ENCODE results near the gene ENTPD2.

- TF ChIP-seq BHLHE40 (IDR thresholded peaks at IDR 0.05; ENCODE audit: borderline replicate concordance in 1 of 2, low read depth in 2 of 2, low read length in 1 of 2) (no peak), SIN3A (IDR thresholded peaks at IDR 0.05; ENCODE audit: low read depth, low read length) (no peak), TCF12 (IDR thresholded peaks at IDR 0.05; ENCODE audit: low read depth, low read length) (no peak), CEBPB (IDR thresholded peaks at IDR 0.05; ENCODE audit: borderline replicate concordance in 1 of 2, low read depth in 2 of 2, low read length in 2 of 2) (no peak), KDM1A (IDR thresholded peaks at IDR 0.05; ENCODE audit: borderline replicate concordance) (no peak), GABPA (IDR thresholded peaks at IDR 0.05; ENCODE audit: low read depth) (no peak), EZH2 (IDR thresholded peaks at IDR 0.05; ENCODE audit: borderline replicate concordance, control insufficient read depth, low read depth, low read length) (no peak), SRF (IDR thresholded peaks at IDR 0.05; ENCODE audit: low read depth in 2 of 2, low read length in 2 of 2) (no peak), EGR1 (IDR thresholded peaks at IDR 0.05; ENCODE audit: borderline replicate concordance in 1 of 2, low read depth in 2 of 2, low read length in 2 of 2) (no peak), CTCF (IDR thresholded peaks at IDR 0.05 in 2 of 3, conservative IDR thresholded peaks at IDR 0.05 in 1 of 3; ENCODE audit: control insufficient read depth in 2 of 3, extremely low read depth in 1 of 3, insufficient read depth in 1 of 3, low read depth in 3 of 3, low read length in 3 of 3) (no peak), JUND (IDR thresholded peaks at IDR 0.05; ENCODE audit: low read depth, low read length) (no peak), NR2C2 (IDR thresholded peaks at IDR 0.05; ENCODE audit: borderline replicate concordance, control insufficient read depth, insufficient read length, low read depth) (no peak), HSF1 (IDR thresholded peaks at IDR 0.05; ENCODE audit: low read depth, low read length) (no peak), POLR2AphosphoS5 (IDR thresholded peaks at IDR 0.05; ENCODE audit: low read length) (no peak)
Observed at GRCh38 chr9:137079401-137079787, 25.5 kb upstream of the ENTPD2 start.
